GM20000 (cell line): Measurements from ENCODE around the gene MYOT.

Experiments used
- DNase-seq: peaks from one replicate; pipeline ENCODE4 v3.0.0; 2012; ENCODE audit warnings: low spot score
- TF ChIP-seq, protein P1 (sequence below): IDR thresholded peaks from 2 replicates; pipeline ENCODE4 v1.5.1; 2012; ENCODE audit warnings: mild to moderate bottlenecking, control low read depth; ENCODE audit errors: extremely low read depth, missing control alignments

MYOT gene

DNA sequence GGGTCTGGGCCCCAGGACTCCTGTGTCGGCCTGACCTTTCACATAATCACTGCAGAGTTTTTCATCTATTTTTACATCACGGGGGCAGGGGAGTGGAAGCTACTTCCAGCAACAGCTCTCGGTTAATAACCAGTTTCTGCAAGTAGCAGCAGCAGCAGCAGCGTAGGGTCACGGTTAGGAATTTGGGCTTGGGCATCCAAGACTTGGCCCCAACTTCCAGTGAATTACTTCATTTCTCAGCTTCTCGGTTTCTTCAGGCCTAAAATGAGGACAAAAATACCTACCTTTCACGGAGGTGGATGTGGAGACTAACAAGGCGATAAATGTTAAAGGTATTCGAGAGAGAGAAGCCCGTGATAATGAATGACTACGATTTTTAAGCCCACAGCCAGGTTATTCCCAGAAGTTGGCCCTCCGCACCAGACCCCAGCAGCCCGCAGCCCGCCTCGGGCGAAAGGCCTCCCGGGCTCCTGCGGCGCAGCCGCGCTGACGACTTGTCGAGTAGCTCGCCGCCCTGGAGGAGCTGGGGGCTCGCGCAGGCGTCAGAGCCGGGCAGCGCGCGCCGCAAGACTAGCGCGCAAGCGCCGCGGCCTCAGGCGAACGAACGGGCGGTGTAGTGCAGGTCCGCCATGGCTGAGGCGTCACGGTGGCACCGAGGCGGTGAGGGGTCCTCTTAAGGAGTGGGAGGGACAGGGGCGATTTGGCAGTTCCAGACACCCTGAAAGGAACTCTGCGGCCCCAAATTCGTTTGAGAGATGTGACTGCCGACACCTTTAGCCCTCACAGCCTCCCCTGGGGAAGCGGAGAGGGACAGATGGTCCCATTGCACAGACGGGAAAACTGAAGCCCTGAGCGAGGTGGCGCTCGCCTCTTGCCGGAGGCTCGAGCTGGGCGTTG is 21.5 kb downstream of the MYOT start, which contains the start of gene PKD2L2:
TSS of gene PKD2L2 (plus strand) at position 595 of the 897 bp plus-strand sequence. CDS start at position 630, 35 bp downstream.
- TF ChIP-seq, protein P1, sequence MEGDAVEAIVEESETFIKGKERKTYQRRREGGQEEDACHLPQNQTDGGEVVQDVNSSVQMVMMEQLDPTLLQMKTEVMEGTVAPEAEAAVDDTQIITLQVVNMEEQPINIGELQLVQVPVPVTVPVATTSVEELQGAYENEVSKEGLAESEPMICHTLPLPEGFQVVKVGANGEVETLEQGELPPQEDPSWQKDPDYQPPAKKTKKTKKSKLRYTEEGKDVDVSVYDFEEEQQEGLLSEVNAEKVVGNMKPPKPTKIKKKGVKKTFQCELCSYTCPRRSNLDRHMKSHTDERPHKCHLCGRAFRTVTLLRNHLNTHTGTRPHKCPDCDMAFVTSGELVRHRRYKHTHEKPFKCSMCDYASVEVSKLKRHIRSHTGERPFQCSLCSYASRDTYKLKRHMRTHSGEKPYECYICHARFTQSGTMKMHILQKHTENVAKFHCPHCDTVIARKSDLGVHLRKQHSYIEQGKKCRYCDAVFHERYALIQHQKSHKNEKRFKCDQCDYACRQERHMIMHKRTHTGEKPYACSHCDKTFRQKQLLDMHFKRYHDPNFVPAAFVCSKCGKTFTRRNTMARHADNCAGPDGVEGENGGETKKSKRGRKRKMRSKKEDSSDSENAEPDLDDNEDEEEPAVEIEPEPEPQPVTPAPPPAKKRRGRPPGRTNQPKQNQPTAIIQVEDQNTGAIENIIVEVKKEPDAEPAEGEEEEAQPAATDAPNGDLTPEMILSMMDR = no peak
- peak; percentile 82 for DNase-seq

DNA sequence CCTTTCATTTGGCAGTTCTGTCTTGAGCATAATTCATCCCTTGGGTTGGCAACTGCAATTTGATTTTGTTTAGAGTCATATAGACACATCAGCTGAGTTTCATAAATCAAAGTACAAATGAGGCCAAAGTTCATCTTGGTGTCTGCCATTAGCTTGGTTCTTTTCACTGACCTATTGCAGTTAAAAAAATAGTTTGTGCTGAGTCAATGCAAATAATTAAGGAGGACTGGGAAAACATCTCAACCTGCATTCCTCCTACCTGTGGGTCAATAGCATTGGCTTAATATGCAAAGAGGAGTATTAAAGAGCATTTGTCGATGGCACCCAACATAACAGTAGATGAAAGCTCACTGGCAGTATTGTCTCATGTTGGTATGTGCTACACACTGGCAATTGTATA is 23.2 kb downstream of the MYOT start:
- DNase-seq = no peak
- TF ChIP-seq, protein P1 = no peak

DNA sequence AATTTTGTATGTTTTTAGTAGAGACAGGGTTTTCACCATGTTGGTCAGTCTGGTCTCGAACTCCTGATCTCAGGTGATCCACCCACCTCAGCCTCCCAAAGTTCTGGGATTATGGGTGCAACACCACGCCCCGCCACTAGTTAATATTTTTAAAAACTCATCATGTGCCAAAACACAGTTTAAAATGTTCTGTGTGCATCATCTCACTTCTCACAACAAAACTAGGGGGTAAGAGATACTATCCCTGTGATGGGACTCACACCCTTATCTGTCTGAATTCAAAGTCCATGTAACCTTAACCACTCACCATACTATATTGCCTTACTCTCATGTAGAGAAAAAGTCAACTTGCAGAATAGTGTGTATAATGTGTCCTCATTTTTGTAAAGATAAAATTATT is 24.2 kb downstream of the MYOT start:
- TF ChIP-seq, protein P1 = no peak
- DNase-seq = no peak

DNA sequence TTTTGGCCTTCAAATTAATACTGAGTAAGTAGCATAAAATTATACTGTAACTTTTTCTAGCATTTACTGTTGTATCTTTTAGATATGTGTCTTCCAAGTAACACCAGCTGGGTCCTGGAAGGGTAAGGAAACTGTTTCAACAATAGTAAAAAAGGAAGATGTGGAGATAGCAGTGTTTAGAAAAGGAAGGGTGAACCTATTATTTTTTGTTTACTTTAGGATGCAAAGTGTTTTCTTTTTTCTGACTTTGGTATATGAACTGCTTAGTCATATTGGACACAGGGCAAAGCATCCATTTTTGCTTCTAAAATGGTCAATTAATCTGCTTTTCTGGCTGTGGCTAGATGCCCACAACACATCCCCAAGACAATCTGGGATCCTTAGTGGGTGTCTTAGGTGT is 26.9 kb downstream of the MYOT start:
- TF ChIP-seq, protein P1 = no peak
- no peak for DNase-seq

DNA sequence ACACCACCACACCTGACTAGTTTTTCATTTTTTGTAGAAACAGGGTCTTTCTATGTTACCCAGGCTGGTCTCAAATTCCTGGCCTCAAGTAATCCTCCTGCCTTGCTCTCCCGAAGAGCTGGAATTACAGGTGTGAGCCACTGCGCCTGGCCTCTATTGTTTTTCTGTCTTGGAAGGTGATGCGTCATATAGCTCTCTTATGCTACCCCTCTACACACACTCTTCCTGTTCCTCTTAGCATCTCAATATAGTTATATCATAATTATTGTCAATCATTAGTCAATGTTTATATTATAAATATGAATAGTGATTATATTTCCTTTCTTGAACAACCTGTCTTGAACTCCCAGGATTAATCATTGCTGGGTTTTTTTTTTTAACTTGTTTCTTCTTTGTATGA is 28.9 kb downstream of the MYOT start:
- no peak for DNase-seq
- TF ChIP-seq, protein P1 = no peak

DNA sequence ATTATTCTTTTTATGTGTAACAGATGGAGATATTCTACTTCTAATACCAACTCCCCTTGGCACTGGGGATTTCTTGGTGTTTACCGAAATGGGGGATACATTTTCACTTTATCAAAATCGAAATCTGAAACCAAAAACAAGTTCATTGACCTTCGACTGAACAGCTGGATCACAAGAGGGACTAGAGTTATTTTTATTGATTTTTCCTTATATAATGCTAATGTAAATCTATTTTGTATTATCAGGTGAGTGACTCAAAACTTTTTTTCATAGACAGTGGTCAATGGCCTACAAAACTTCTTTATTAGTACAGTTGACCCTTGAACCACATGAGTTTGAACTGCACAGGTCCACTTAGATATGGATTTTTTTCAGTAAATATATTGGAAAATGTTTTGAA is 31.8 kb downstream of the MYOT start:
- no peak for DNase-seq
- TF ChIP-seq, protein P1 = no peak

DNA sequence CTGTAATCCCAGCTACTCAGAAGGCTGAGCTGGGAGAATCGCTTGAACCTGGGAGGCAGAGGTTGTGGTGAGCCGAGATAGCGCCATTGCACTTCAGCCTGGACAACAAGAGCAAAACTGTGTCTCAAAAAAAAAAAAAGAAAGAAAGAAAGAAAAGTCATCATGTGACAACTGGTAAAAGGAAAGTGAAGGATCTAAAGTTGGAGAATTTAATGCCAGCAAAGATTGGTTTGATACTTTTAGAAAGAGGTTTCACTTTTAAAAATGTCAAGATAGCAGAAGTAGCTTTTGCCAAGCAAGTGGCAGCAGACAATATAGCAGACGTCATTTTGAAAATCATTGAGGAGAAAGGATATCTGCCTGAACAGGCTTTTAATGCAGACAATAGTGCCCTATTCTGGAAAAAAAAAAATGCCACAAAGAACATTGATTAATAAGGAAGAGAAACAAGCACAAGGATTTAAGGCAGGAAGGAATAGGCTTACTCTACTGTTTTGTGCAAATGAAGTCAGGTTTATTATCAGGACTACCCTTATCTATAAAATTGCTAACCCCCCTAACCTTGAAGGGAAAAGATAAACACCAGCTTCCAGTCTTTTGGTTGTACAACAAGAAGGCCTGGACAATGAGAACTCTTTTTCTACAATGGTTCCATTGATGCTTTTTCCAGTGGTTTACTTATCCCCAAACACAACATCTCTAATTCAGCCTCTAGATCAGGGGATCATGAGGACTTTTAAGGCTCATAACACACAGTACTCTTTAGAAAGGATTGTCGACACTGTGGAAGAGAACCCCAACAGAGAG is 33.6 kb downstream of the MYOT start:
- no peak for DNase-seq
- TF ChIP-seq, protein P1 = no peak
